NT2/D1 (cell line): ENCODE data around the gene CEP135.

Experiments
- YY1 ChIP-seq: IDR thresholded peaks from 2 replicates; pipeline ENCODE4 v1.6.1; 2011; ENCODE audit not compliant: insufficient read length, insufficient read depth
- ZNF274 ChIP-seq: IDR thresholded peaks from 2 replicates; pipeline ENCODE4 v1.6.1; 2011; ENCODE audit warnings: mild to moderate bottlenecking, low read depth, low read length

DNA sequence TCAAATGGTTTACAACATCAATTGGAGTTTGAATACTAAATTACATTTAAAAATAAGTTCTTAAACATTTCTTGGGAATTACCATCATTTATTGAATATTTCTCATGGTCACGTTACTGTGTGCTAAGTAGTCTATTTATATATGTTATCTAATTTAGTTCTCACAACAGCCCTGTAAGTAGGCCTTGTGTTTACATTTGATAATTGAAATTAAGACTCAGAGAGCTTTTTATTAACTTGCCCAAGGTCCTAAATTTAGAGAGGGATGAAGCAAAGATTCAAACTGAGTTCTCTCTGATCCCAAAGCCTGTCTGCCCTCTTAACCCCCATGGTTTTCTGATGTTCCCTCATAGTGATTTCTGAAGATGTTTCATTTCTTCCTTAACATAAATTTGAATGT is 103.7 kb downstream of the CEP135 start:
- no peak for TF ChIP-seq ZNF274
- no peak for TF ChIP-seq YY1
